Small intestine (tissue), 7 donors: ENCODE results near the gene DDX51. TPM values are rescaled to one million over a fixed set of nuclear protein-coding genes. Genes with fewer than 3 reads are reported as not detected.
"Not testable (repeated sequence)": the region's sequence is repeated elsewhere in the genome, so short reads cannot be mapped to it uniquely, and the experiment has no call there.

Experiments
- DNase-seq, 2 donors: peaks; one replicate each; pipeline versions ENCODE4 v3.0.0 to v3.0.0-alpha.2; 2013
- FAIRE-seq: peaks from 2 replicates; lab custom pipeline; 2012; peaks lifted over from hg19 to GRCh38; lab: Jason Lieb, UNC
- H3K27ac ChIP-seq, 3 donors: one replicate each; pipeline ENCODE4 v1.5.1; 2013; ENCODE audit warnings: low read length in 2 of 3, mild to moderate bottlenecking in 2 of 3, control low read depth in 1 of 3, inconsistent platforms in 1 of 3, low read depth in 1 of 3, moderate library complexity in 1 of 3
- H3K27me3 ChIP-seq, 3 donors: one replicate each; pipeline ENCODE4 v1.6.1; 2013; ENCODE audit warnings: low read length in 3 of 3, inconsistent platforms in 1 of 3; ENCODE audit not compliant: control insufficient read depth in 3 of 3, insufficient read depth in 3 of 3
- H3K36me3 ChIP-seq, 3 donors: one replicate each; pipeline ENCODE4 v1.6.1; 2013; ENCODE audit warnings: low read length in 3 of 3, inconsistent platforms in 1 of 3, low read depth in 1 of 3, mild to moderate bottlenecking in 1 of 3, moderate library complexity in 1 of 3; ENCODE audit not compliant: control insufficient read depth in 3 of 3, insufficient read depth in 2 of 3
- H3K4me1 ChIP-seq, 3 donors: one replicate each; pipeline ENCODE4 v1.6.1; 2013; ENCODE audit warnings: low read length in 2 of 3, inconsistent platforms in 1 of 3, low read depth in 1 of 3, mild to moderate bottlenecking in 1 of 3, moderate library complexity in 1 of 3; ENCODE audit not compliant: control insufficient read depth in 3 of 3, insufficient read depth in 2 of 3
- H3K4me3 ChIP-seq, 3 donors: one replicate each; pipeline ENCODE4 v1.5.1; 2013; ENCODE audit warnings: low read length in 3 of 3, control low read depth in 1 of 3, inconsistent platforms in 1 of 3, low read depth in 1 of 3, mild to moderate bottlenecking in 1 of 3, moderate library complexity in 1 of 3
- H3K9me3 ChIP-seq, 2 donors: one replicate each; pipeline ENCODE4 v1.6.1; 2013; ENCODE audit warnings: low read depth in 1 of 2, low read length in 1 of 2; ENCODE audit not compliant: control insufficient read depth in 2 of 2, insufficient read depth in 1 of 2
- WGBS, 3 donors: extraction: QIAGEN DNeasy Blood & Tissue Kit; methylation state at CpG; one replicate each; pipeline ENCODE4 v1.1.7; 2013; 5-methylcytosine and 5-hydroxymethylcytosine counted together
- polyA plus RNA-seq, 4 donors: library from polyadenylated mRNA; stranded (reverse) in 3 of 4; unstranded in 1 of 4; fragments of 200-250 nt in 3 of 4; fragments of 120-200 nt in 1 of 4; gene quantifications; one replicate each; pipeline versions ENCODE4 v1.2.1 to v1.2.3, GENCODE V29; 2013
- donor health status: healthy with polysubstance abuse.
- donor health status: control.
- donor health status: control.
- donor health status: Bipolar disorder and iron deficiency.
- donor health status: healthy.

The DDX51 gene
- polyA plus RNA-seq, 4 donors: 5.1 to 17.3 (median 11.3) TPM

GRCh38 chr12:132137483-132138125 lies 6.5 kb downstream of the DDX51 start:
- Histone ChIP-seq H3K27me3 (no peaks in the 10 kb centered on the region), H3K9me3 (no peaks in the 10 kb centered on the region), H3K36me3 (peaks cover 7 to 44% (median 13%) of the 10 kb centered on the region in 3 donors), H3K4me3 (no peak overlapping the region), H3K27ac (no peak overlapping the region), H3K4me1 (peaks cover 0 to 5% (median 0%) of the 10 kb centered on the region in 3 donors)
- 67 to 82% (median 81%) methylated on average over 13 of the region's 13 CpGs for WGBS, 3 donors
- DNase-seq (no peak), FAIRE-seq (no peak)

- H3K36me3 ChIP-seq: peaks cover 7 to 30% (median 13%) of the 10 kb centered on the region in 3 donors
- H3K27ac ChIP-seq, H3K4me3 ChIP-seq, H3K9me3 ChIP-seq, H3K27me3 ChIP-seq, H3K4me1 ChIP-seq, FAIRE-seq, DNase-seq: not testable (repeated sequence)
- 64 to 73% (median 73%) methylated on average over 12 to 15 of the region's 21 CpGs for WGBS, 3 donors
Observed at GRCh38 chr12:132136226-132136625, 7.9 kb downstream of the DDX51 start.

GRCh38 chr12:132134653-132135183 lies 9.4 kb downstream of the DDX51 start:
- peaks cover 0 to 15% (median 4%) of the 10 kb centered on the region in 3 donors for H3K36me3 ChIP-seq
- not testable (repeated sequence) for DNase-seq, H3K4me3 ChIP-seq, H3K9me3 ChIP-seq, H3K27me3 ChIP-seq, H3K4me1 ChIP-seq, FAIRE-seq, H3K27ac ChIP-seq
- WGBS, 3 donors: 75 to 83% (median 82%) methylated on average over 9 to 13 of the region's 39 CpGs

GRCh38 chr12:132133952-132134652 lies 10.0 kb downstream of the DDX51 start:
- peaks cover 0 to 9% (median 0%) of the 10 kb centered on the region in 3 donors for H3K36me3 ChIP-seq
- H3K27me3 ChIP-seq: no peaks in the 10 kb centered on the region
- no peak overlapping the region for H3K4me3 ChIP-seq
- peaks cover 0 to 4% of the 10 kb centered on the region in 2 donors for H3K9me3 ChIP-seq
- no peaks in the 10 kb centered on the region for H3K4me1 ChIP-seq
- no peak for DNase-seq
- no peak overlapping the region for H3K27ac ChIP-seq
- FAIRE-seq: no peak
- 53 to 62% (median 61%) methylated on average over 25 to 27 of the region's 27 CpGs for WGBS, 3 donors

- Histone ChIP-seq H3K4me1 (no peaks in the 10 kb centered on the region), H3K27me3 (no peaks in the 10 kb centered on the region), H3K9me3 (peaks cover 0 to 7% of the 10 kb centered on the region in 2 donors), H3K36me3 (peaks cover 0 to 3% (median 2%) of the 10 kb centered on the region in 3 donors), H3K4me3 (no peak overlapping the region), H3K27ac (no peak overlapping the region)
- FAIRE-seq: no peak
- no peak for DNase-seq
- 76 to 88% (median 83%) methylated on average over 38 to 39 of the region's 39 CpGs for WGBS, 3 donors
Observed at GRCh38 chr12:132132609-132133430, 11.3 kb downstream of the DDX51 start.

GRCh38 chr12:132131952-132132351 lies 12.2 kb downstream of the DDX51 start:
- DNase-seq (no peak), FAIRE-seq (no peak)
- 93 to 94% (median 93%) methylated on average over 14 of the region's 14 CpGs for WGBS, 3 donors
- Histone ChIP-seq H3K4me3 (no peak overlapping the region), H3K9me3 (peaks cover 0 to 11% of the 10 kb centered on the region in 2 donors), H3K27me3 (no peaks in the 10 kb centered on the region), H3K4me1 (no peaks in the 10 kb centered on the region), H3K27ac (no peak overlapping the region), H3K36me3 (peaks cover 2 to 8% (median 2%) of the 10 kb centered on the region in 3 donors)

- Histone ChIP-seq H3K27ac (no peak overlapping the region), H3K9me3 (peaks cover 0 to 11% of the 10 kb centered on the region in 2 donors), H3K36me3 (peaks cover 2 to 14% (median 5%) of the 10 kb centered on the region in 3 donors), H3K4me3 (no peak overlapping the region), H3K4me1 (no peaks in the 10 kb centered on the region), H3K27me3 (no peaks in the 10 kb centered on the region)
- DNase-seq (no peak), FAIRE-seq (no peak)
- 96 to 97% (median 97%) methylated on average over 14 of the region's 14 CpGs for WGBS, 3 donors
Observed at GRCh38 chr12:132131229-132131628, 12.9 kb downstream of the DDX51 start.

- 92 to 93% (median 92%) methylated on average over 14 of the region's 14 CpGs for WGBS, 3 donors
- H3K4me3 ChIP-seq: no peak overlapping the region
- no peaks in the 10 kb centered on the region for H3K4me1 ChIP-seq
- no peak overlapping the region for H3K27ac ChIP-seq
- no peak for FAIRE-seq
- peaks cover 0 to 11% of the 10 kb centered on the region in 2 donors for H3K9me3 ChIP-seq
- no peaks in the 10 kb centered on the region for H3K27me3 ChIP-seq
- DNase-seq: no peak
- peaks cover 2 to 16% (median 5%) of the 10 kb centered on the region in 3 donors for H3K36me3 ChIP-seq
Observed at GRCh38 chr12:132130690-132131089, 13.4 kb downstream of the DDX51 start.
